ENCODE data around the gene FCGBP.

FCGBP gene

GRCh38 chr19:39951065-39951650 is 16.7 kb upstream of the FCGBP start:
- Histone ChIP-seq H3K27ac (peak overlapping the region in 2 of 21 experiments; percentile 1 to 43), H3K4me3 (no peak overlapping the region)

GRCh38 chr19:39949026-39949747 is 14.8 kb upstream of the FCGBP start:
- no peak overlapping the region for H3K27ac ChIP-seq
- no peak overlapping the region for H3K4me3 ChIP-seq

GRCh38 chr19:39946532-39946931 is 12.1 kb upstream of the FCGBP start:
- Histone ChIP-seq H3K4me3 (no peak overlapping the region), H3K27ac (no peak overlapping the region)

- no peak overlapping the region for H3K4me3 ChIP-seq
- peak overlapping the region in 8 of 21 experiments; percentile 8 to 88 (median 54) for H3K27ac ChIP-seq
These were observed 9.2 kb upstream of the FCGBP start for GRCh38 chr19:39943586-39943985.

GRCh38 chr19:39942366-39942730 is 7.9 kb upstream of the FCGBP start:
- Histone ChIP-seq H3K4me3 (no peak overlapping the region), H3K27ac (peak overlapping the region in 7 of 21 experiments; percentile 6 to 88 (median 77))

GRCh38 chr19:39941615-39942365 is 7.4 kb upstream of the FCGBP start:
- peak overlapping the region in 11 of 21 experiments; percentile 10 to 88 (median 72) for H3K27ac ChIP-seq
- H3K4me3 ChIP-seq = peak overlapping the region in 1 of 7 experiments; percentile 2

GRCh38 chr19:39941151-39941550 is 6.7 kb upstream of the FCGBP start:
- H3K4me3 ChIP-seq = no peak overlapping the region
- H3K27ac ChIP-seq = peak overlapping the region in 13 of 21 experiments; percentile 10 to 88 (median 69)

- no peak overlapping the region for H3K4me3 ChIP-seq
These were observed 5.9 kb upstream of the FCGBP start for GRCh38 chr19:39940221-39940833.

GRCh38 chr19:39939556-39939955 is 5.1 kb upstream of the FCGBP start:
- Histone ChIP-seq H3K4me3 (no peak overlapping the region), H3K27ac (peak overlapping the region in 1 of 21 experiments; percentile 88)

More at GRCh38 chr19:39940221-39940833, 5.9 kb upstream of the FCGBP start:
- H3K27ac ChIP-seq = peak overlapping the region in 3 of 21 experiments; percentile 77 to 88 (median 82)

GRCh38 chr19:39937787-39938186 is 3.4 kb upstream of the FCGBP start:
- Histone ChIP-seq H3K27ac (peak overlapping the region in 1 of 21 experiments; percentile 20), H3K4me3 (no peak overlapping the region)

- no peak overlapping the region for H3K4me3 ChIP-seq
- H3K27ac ChIP-seq = peak overlapping the region in 3 of 21 experiments; percentile 5 to 20 (median 11)
These were observed 2.8 kb upstream of the FCGBP start for GRCh38 chr19:39937094-39937720.

GRCh38 chr19:39936622-39937021 is 2.2 kb upstream of the FCGBP start:
- Histone ChIP-seq H3K27ac (peak overlapping the region in 3 of 21 experiments; percentile 5 to 55 (median 11)), H3K4me3 (no peak overlapping the region)

GRCh38 chr19:39936020-39936419 is 1.6 kb upstream of the FCGBP start:
- Histone ChIP-seq H3K27ac (peak overlapping the region in 2 of 21 experiments; percentile 18 to 55), H3K4me3 (no peak overlapping the region)

GRCh38 chr19:39935364-39935661 is 879 bp upstream of the FCGBP start:
- Histone ChIP-seq H3K4me3 (no peak overlapping the region), H3K27ac (peak overlapping the region in 1 of 21 experiments; percentile 55)

GRCh38 chr19:39929750-39930149 is 4.7 kb downstream of the FCGBP start:
- Histone ChIP-seq H3K27ac (no peak overlapping the region), H3K4me3 (no peak overlapping the region)

GRCh38 chr19:39928357-39928725 is 6.1 kb downstream of the FCGBP start:
- no peak overlapping the region for H3K27ac ChIP-seq
- H3K4me3 ChIP-seq = no peak overlapping the region

GRCh38 chr19:39927524-39928356 is 6.7 kb downstream of the FCGBP start:
- no peak overlapping the region for H3K4me3 ChIP-seq
- H3K27ac ChIP-seq = no peak overlapping the region

- no peak overlapping the region for H3K4me3 ChIP-seq
These were observed 7.4 kb downstream of the FCGBP start for GRCh38 chr19:39927076-39927475.

GRCh38 chr19:39926170-39926760 is 8.2 kb downstream of the FCGBP start:
- Histone ChIP-seq H3K27ac (no peak overlapping the region), H3K4me3 (no peak overlapping the region)

More at GRCh38 chr19:39927076-39927475, 7.4 kb downstream of the FCGBP start:
- no peak overlapping the region for H3K27ac ChIP-seq
